PFSK-1 (cell line): ENCODE data around the gene FMO5.

Experiments
- FOXP2 ChIP-seq: optimal IDR thresholded peaks from 2 replicates; pipeline ENCODE3; 2011; ENCODE audit warnings: borderline replicate concordance, control low read depth, inconsistent platforms; ENCODE audit not compliant: insufficient read depth; ENCODE audit errors: extremely low read length, extremely low read depth
- POLR2AphosphoS5 ChIP-seq: IDR thresholded peaks from 2 replicates; pipeline ENCODE4 v1.6.1; 2012; ENCODE audit warnings: low read depth, mild to moderate bottlenecking, control low read depth, low read length, moderate library complexity
- SIN3A ChIP-seq: IDR thresholded peaks from 2 replicates; pipeline ENCODE4 v1.6.1; 2012; ENCODE audit warnings: mild to moderate bottlenecking, low read length, moderate library complexity, borderline replicate concordance; ENCODE audit not compliant: insufficient read depth
- TAF1 ChIP-seq: IDR thresholded peaks from 2 replicates; pipeline ENCODE4 v1.6.1; 2012; ENCODE audit warnings: low read length, control low read depth, borderline replicate concordance; ENCODE audit not compliant: insufficient read depth
- TF ChIP-seq, protein P1 (sequence below), 2 experiments: IDR thresholded peaks; 2 replicates each; pipeline versions ENCODE4 v1.6.1 to v1.8.0; 2011 to 2012; ENCODE audit warnings: low read depth in 2 of 2, low read length in 2 of 2, control low read depth in 1 of 2, inconsistent platforms in 1 of 2, mild to moderate bottlenecking in 1 of 2, moderate library complexity in 1 of 2; ENCODE audit not compliant: insufficient read depth in 1 of 2

Gene FMO5

DNA sequence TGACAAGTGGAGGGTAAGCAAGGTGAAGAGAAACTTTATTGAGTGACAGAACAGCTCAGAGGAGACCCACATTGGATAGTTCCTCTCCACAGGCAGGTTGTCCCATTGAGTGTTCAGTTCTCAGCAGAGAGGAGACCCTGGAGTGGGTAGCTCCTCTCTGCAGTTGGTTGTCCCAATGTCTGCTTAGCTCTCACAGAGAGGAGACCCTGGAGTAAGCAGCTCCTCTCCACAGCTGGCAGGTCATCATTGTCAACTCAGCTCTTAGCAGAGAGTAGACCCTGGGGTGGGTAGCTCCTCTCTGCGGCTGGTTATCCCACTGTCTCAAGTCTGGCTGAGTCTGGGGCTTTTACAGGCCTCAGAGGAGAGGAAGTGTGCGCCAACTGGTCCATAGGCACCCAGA lies 11.3 kb upstream of the FMO5 start:
- TF ChIP-seq, protein P1, sequence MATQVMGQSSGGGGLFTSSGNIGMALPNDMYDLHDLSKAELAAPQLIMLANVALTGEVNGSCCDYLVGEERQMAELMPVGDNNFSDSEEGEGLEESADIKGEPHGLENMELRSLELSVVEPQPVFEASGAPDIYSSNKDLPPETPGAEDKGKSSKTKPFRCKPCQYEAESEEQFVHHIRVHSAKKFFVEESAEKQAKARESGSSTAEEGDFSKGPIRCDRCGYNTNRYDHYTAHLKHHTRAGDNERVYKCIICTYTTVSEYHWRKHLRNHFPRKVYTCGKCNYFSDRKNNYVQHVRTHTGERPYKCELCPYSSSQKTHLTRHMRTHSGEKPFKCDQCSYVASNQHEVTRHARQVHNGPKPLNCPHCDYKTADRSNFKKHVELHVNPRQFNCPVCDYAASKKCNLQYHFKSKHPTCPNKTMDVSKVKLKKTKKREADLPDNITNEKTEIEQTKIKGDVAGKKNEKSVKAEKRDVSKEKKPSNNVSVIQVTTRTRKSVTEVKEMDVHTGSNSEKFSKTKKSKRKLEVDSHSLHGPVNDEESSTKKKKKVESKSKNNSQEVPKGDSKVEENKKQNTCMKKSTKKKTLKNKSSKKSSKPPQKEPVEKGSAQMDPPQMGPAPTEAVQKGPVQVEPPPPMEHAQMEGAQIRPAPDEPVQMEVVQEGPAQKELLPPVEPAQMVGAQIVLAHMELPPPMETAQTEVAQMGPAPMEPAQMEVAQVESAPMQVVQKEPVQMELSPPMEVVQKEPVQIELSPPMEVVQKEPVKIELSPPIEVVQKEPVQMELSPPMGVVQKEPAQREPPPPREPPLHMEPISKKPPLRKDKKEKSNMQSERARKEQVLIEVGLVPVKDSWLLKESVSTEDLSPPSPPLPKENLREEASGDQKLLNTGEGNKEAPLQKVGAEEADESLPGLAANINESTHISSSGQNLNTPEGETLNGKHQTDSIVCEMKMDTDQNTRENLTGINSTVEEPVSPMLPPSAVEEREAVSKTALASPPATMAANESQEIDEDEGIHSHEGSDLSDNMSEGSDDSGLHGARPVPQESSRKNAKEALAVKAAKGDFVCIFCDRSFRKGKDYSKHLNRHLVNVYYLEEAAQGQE (IDR thresholded peaks at IDR 0.05; ENCODE audit: insufficient read depth in 1 of 2, low read depth in 2 of 2, low read length in 2 of 2) = no peak
- TF ChIP-seq TAF1 (no peak), FOXP2 (no peak), SIN3A (no peak), POLR2AphosphoS5 (no peak)

DNA sequence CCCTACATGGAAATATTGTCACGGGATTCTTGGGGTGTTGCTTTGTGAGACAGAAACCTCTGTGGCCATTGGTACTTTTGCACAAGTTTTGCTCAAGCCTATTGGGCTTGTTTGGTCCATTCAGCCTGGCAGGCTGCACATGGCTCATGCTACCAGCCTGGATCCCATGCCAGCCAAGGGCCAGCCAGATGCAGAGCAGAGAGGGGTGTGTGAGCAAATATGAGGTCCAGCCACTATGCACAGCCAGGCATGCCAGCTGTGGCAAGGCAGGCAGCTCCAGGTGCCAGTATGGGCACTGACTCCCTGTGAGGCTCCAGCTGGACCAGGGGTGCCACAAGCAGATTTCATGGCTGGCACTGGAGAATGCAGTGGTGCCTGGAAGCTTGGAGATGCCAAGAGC lies 10.7 kb upstream of the FMO5 start:
- TF ChIP-seq POLR2AphosphoS5 (no peak), TAF1 (no peak), FOXP2 (no peak), SIN3A (no peak)
- TF ChIP-seq, protein P1 (IDR thresholded peaks at IDR 0.05; ENCODE audit: insufficient read depth in 1 of 2, low read depth in 2 of 2, low read length in 2 of 2) = no peak

DNA sequence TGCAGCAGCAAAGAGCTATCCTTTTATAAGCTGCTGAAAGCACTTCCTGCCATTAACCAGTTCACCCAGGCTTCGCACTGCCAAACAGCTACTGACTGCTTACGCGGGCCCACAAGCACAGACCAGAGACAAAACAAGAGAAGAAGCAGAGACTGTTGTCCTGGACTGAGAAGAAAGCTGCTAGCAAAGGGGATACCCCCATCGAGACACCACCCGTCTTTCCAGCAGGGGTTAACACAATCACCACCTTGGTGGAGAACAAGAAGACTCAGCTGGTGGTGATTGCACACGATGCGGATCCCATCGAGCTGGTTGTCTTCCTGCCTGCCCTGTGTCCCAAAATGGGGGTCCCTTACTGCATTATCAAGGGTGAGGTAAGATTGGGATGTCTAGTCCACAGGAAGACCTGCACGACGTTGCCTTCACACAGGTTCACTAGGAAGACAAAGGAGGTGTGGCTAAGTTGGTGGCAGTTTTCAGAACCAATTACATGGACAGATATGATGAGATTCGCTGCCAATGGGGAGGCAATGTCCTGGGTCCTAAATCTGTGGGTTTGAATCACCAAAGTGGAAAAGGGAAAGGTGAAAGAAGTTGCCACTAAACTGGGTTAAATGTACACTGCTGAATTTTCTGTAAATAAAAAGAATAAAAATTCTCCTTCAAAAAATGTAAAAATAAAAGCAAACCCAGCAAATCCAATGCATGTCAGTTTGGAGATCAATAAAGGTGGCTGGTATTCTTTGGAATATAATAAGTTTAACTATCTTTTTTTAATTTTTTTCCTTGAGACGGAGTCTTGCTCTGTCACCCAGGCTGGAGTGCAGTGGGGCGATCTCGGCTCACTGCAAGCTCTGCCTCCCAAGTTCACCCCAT lies 1.2 kb downstream of the FMO5 start:
- TF ChIP-seq SIN3A (no peak), TAF1 (no peak), POLR2AphosphoS5 (no peak), FOXP2 (no peak)
- TF ChIP-seq, protein P1 (IDR thresholded peaks at IDR 0.05; ENCODE audit: insufficient read depth in 1 of 2, low read depth in 2 of 2, low read length in 2 of 2) = no peak

DNA sequence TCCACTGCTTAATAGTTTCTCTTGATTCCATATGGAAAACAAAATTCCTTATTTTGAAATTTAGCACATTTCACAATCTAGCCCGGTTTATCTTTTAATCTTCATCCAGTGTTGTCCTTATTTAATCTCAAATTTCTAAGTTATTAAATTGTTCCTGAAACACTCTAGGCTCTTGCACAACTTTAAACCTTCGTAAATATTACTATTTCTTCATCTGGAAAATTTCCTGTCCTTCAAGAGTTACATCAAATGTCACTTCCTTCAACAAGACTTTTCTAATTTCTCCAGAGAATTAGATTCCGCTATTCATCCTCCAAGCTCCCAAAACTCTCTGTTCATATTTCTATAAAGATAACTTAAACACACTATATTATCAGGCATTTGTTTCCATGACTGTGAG lies 6.5 kb downstream of the FMO5 start:
- TF ChIP-seq SIN3A (no peak), POLR2AphosphoS5 (no peak), FOXP2 (no peak), TAF1 (no peak)
- TF ChIP-seq, protein P1 (IDR thresholded peaks at IDR 0.05; ENCODE audit: insufficient read depth in 1 of 2, low read depth in 2 of 2, low read length in 2 of 2) = no peak

DNA sequence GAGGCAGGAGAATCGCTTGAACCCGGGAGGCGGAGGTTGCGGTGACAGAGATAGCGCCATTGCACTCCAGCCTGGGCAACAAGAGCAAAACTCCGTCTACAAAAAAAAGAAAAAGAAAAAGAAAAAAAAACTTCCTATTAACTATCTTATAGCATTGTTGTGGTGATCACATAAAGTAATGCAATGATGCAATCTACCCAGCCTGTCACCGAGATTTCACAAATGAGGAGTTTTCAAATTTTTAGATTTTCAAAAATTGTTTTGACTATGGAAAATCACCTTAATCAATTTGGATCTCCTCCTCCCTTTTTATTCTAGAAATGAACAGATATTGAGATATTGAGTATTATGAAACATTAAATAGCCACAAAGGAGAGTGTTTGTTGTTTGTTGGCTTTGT lies 8.0 kb downstream of the FMO5 start:
- TF ChIP-seq POLR2AphosphoS5 = no peak
- no peak for TF ChIP-seq SIN3A
- TF ChIP-seq, protein P1 (IDR thresholded peaks at IDR 0.05; ENCODE audit: insufficient read depth in 1 of 2, low read depth in 2 of 2, low read length in 2 of 2) = no peak
- no peak for TF ChIP-seq FOXP2
- no peak for TF ChIP-seq TAF1
